K562 (cell line): ENCODE data around the gene DCLK2. TPM values are rescaled to one million over a fixed set of nuclear protein-coding genes. Genes with fewer than 3 reads are reported as not detected.

Experiments
- ARNT ChIP-seq, 2 experiments: fragments of 450-650 bp; IDR thresholded peaks; 2 replicates each; pipeline ENCODE4 v1.6.1; 2016; ENCODE audit warnings: mild to moderate bottlenecking in 1 of 2
- CEBPB ChIP-seq: fragments of 450-650 bp; IDR thresholded peaks from 2 replicates; pipeline ENCODE4 v1.6.1; 2016; ENCODE audit warnings: missing genetic modification characterization, missing compliant biosample characterization
- EHMT2 ChIP-seq: fragments of 450-650 bp; IDR thresholded peaks from 2 replicates; pipeline ENCODE4 v1.6.1; 2018; ENCODE audit warnings: antibody characterized with exemption
- GATAD2B ChIP-seq: fragments of 450-650 bp; IDR thresholded peaks from 2 replicates; pipeline ENCODE4 v1.6.1; 2017; ENCODE audit warnings: mild to moderate bottlenecking, borderline replicate concordance
- KAT2B ChIP-seq: IDR thresholded peaks from one replicate; pipeline ENCODE4 v1.6.1; 2012; ENCODE audit warnings: low read depth, mild to moderate bottlenecking, control low read depth, inconsistent platforms, low read length, moderate library complexity
- MTF1 ChIP-seq: fragments of 250-450 bp; sonication (Bioruptor Pico); IDR thresholded peaks from 2 replicates; pipeline ENCODE4 v1.9.0; 2021; ENCODE audit warnings: moderate library complexity, mild to moderate bottlenecking, inconsistent platforms, borderline replicate concordance
- RFX1 ChIP-seq: fragments of 450-650 bp; IDR thresholded peaks from 2 replicates; pipeline ENCODE4 v1.6.1; 2016; ENCODE audit warnings: mild to moderate bottlenecking, moderate library complexity
- RFX5 ChIP-seq: IDR thresholded peaks from 2 replicates; pipeline ENCODE4 v1.6.1; 2011; ENCODE audit warnings: low read depth, mild to moderate bottlenecking, improper control_type of control experiment, low read length
- TEAD4 ChIP-seq, 2 experiments: sonication (generic) in 1 of 2; formaldehyde crosslinking in 1 of 2; IDR thresholded peaks; 2 replicates each; pipeline versions ENCODE4 v1.6.1 to v1.8.0; 2012 to 2022; ENCODE audit warnings: borderline replicate concordance in 1 of 2, inconsistent platforms in 1 of 2, low read length in 1 of 2, mild to moderate bottlenecking in 1 of 2, missing genetic modification reagents in 1 of 2
- TOE1 ChIP-seq, 2 experiments: fragments of 450-650 bp in 1 of 2; sonication (generic) in 1 of 2; formaldehyde crosslinking in 1 of 2; IDR thresholded peaks; 2 replicates each; pipeline versions ENCODE4 v1.7.1 to v1.8.0; 2016 to 2022; ENCODE audit warnings: borderline replicate concordance in 2 of 2, mild to moderate bottlenecking in 2 of 2, antibody characterized with exemption in 1 of 2, inconsistent platforms in 1 of 2, low read depth in 1 of 2, missing genetic modification reagents in 1 of 2, moderate library complexity in 1 of 2
- ZC3H4 ChIP-seq: sonication (generic); formaldehyde crosslinking; IDR thresholded peaks from 2 replicates; pipeline ENCODE4 v1.9.0; 2021; ENCODE audit warnings: missing genetic modification reagents, borderline replicate concordance
- ZNF316 ChIP-seq: fragments of 450-650 bp; IDR thresholded peaks from 2 replicates; pipeline ENCODE4 v1.6.1; 2016
- ZNF644 ChIP-seq: fragments of 200-800 bp; sonication (Bioruptor generic); IDR thresholded peaks from 2 replicates; pipeline ENCODE4 v1.6.1; 2016; ENCODE audit warnings: low read depth, missing genetic modification characterization, missing compliant biosample characterization
- ZZZ3 ChIP-seq: fragments of 450-650 bp; IDR thresholded peaks from 2 replicates; pipeline ENCODE4 v1.6.1; 2016; ENCODE audit warnings: antibody characterized with exemption, mild to moderate bottlenecking, moderate library complexity
- polyA plus RNA-seq, 8 experiments: library from polyadenylated mRNA; depleted of rRNA in 4 of 8; stranded (reverse) in 5 of 8; unstranded in 3 of 8; fragments of >200 nt; fragmentation: Nextera tagmentation in 2 of 8; fragmentation: Illumina TruSeq in 1 of 8; extraction: Ambion mirVana in 2 of 8; extraction: Trizol in 1 of 8; gene quantifications; 2 replicates each; pipeline versions ENCODE4 v1.2.1 to v1.2.3, GENCODE V29; 2011 to 2014; ENCODE audit warnings: inconsistent platforms in 1 of 8, missing spikeins in 1 of 8
- total RNA-seq, 7 experiments: library from RNA; depleted of rRNA in 6 of 7; stranded (reverse); fragments of >200 nt in 6 of 7; fragmentation: Illumina TruSeq in 2 of 7; extraction: Trizol in 2 of 7; gene quantifications; 2 replicates each; pipeline versions ENCODE4 v1.2.1 to v1.2.3, GENCODE V29; 2011 to 2021; ENCODE audit warnings: low replicate concordance in 1 of 7
- TF ChIP-seq, protein P1 (sequence below), 2 experiments: fragments of 150-350 bp in 1 of 2; IDR thresholded peaks; 2 replicates each; pipeline ENCODE4 v1.6.1; 2012 to 2016; ENCODE audit warnings: low read depth in 2 of 2, low read length in 2 of 2, mild to moderate bottlenecking in 1 of 2, moderate library complexity in 1 of 2
- TF ChIP-seq, protein P2 (sequence below): fragments of 450-650 bp; IDR thresholded peaks from 2 replicates; pipeline ENCODE4 v1.6.1; 2016; ENCODE audit warnings: antibody characterized with exemption
- TF ChIP-seq, protein P3 (sequence below): fragments of 450-650 bp; IDR thresholded peaks from 2 replicates; pipeline ENCODE4 v1.7.1; 2018; ENCODE audit warnings: mild to moderate bottlenecking, low read depth; ENCODE audit not compliant: partially characterized antibody
- TF ChIP-seq, protein P4 (sequence below): fragments of 450-650 bp; IDR thresholded peaks from 2 replicates; pipeline ENCODE4 v1.6.1; 2016; ENCODE audit warnings: missing biosample characterization, missing genetic modification characterization

The DCLK2 gene
- total and polyA plus RNA-seq, 9 of the 15 experiments (the other 6 are each of a cell fraction or from before 2014, with no cell fraction given): not detected

DNA sequence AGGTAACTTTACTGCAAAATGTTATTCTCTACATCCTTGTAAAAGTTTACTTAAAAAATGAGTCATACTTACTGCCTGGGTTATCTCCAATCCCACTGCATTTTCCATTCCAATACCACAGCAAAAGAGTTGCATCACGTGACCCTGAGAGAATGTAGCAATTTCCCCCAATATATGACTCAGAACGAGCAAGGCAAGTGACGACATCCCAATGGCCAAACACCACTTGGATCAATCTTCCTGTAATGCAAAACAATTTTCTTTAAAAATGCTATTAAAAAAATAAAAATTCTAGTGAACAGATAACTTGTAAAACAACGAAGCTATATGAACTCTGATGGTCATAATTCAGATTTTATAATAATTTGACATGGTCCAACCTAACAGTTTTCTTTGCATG is 224.3 kb downstream of the DCLK2 start (continued):
- TF ChIP-seq, protein P1, sequence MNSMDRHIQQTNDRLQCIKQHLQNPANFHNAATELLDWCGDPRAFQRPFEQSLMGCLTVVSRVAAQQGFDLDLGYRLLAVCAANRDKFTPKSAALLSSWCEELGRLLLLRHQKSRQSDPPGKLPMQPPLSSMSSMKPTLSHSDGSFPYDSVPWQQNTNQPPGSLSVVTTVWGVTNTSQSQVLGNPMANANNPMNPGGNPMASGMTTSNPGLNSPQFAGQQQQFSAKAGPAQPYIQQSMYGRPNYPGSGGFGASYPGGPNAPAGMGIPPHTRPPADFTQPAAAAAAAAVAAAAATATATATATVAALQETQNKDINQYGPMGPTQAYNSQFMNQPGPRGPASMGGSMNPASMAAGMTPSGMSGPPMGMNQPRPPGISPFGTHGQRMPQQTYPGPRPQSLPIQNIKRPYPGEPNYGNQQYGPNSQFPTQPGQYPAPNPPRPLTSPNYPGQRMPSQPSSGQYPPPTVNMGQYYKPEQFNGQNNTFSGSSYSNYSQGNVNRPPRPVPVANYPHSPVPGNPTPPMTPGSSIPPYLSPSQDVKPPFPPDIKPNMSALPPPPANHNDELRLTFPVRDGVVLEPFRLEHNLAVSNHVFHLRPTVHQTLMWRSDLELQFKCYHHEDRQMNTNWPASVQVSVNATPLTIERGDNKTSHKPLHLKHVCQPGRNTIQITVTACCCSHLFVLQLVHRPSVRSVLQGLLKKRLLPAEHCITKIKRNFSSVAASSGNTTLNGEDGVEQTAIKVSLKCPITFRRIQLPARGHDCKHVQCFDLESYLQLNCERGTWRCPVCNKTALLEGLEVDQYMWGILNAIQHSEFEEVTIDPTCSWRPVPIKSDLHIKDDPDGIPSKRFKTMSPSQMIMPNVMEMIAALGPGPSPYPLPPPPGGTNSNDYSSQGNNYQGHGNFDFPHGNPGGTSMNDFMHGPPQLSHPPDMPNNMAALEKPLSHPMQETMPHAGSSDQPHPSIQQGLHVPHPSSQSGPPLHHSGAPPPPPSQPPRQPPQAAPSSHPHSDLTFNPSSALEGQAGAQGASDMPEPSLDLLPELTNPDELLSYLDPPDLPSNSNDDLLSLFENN (IDR thresholded peaks at IDR 0.05; ENCODE audit: low read depth in 2 of 2, low read length in 2 of 2): no peak
- peak; percentile 98 for TF ChIP-seq TOE1 (IDR thresholded peaks at IDR 0.05; ENCODE audit: borderline replicate concordance)
- TF ChIP-seq TOE1 (CRISPR knock-in tag; IDR thresholded peaks at IDR 0.05; ENCODE audit: borderline replicate concordance, low read depth): no peak
- TF ChIP-seq EHMT2: peak; percentile 92; the same call in 1 of the 2 replicates
- no peak for TF ChIP-seq RFX5
- TF ChIP-seq ZNF644 (tag): 0 out of 2 replicates have a peak, but pooled peaks have one; percentile 23
- TF ChIP-seq CEBPB (tag): peak; percentile 93
- TF ChIP-seq ZC3H4 (CRISPR knock-in tag): no peak
- TF ChIP-seq ZNF316: no peak
- peak in 1 of 2 experiments; percentile 31; a peak in 1 of 4 replicates for TF ChIP-seq ARNT (IDR thresholded peaks at IDR 0.05)
- TF ChIP-seq MTF1 (CRISPR knock-in tag): no peak
- 0 out of 2 replicates have a peak, but pooled peaks have one; percentile 21 for TF ChIP-seq ZZZ3
- no peak for TF ChIP-seq GATAD2B
- TF ChIP-seq, protein P2, sequence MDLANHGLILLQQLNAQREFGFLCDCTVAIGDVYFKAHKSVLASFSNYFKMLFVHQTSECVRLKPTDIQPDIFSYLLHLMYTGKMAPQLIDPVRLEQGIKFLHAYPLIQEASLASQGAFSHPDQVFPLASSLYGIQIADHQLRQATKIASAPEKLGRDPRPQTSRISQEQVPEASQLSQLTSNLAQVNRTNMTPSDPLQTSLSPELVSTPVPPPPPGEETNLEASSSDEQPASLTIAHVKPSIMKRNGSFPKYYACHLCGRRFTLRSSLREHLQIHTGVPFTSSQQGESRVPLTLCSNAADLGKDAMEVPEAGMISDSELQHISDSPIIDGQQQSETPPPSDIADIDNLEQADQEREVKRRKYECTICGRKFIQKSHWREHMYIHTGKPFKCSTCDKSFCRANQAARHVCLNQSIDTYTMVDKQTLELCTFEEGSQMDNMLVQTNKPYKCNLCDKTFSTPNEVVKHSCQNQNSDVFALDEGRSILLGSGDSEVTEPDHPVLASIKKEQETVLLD: no peak
- TF ChIP-seq, protein P3, sequence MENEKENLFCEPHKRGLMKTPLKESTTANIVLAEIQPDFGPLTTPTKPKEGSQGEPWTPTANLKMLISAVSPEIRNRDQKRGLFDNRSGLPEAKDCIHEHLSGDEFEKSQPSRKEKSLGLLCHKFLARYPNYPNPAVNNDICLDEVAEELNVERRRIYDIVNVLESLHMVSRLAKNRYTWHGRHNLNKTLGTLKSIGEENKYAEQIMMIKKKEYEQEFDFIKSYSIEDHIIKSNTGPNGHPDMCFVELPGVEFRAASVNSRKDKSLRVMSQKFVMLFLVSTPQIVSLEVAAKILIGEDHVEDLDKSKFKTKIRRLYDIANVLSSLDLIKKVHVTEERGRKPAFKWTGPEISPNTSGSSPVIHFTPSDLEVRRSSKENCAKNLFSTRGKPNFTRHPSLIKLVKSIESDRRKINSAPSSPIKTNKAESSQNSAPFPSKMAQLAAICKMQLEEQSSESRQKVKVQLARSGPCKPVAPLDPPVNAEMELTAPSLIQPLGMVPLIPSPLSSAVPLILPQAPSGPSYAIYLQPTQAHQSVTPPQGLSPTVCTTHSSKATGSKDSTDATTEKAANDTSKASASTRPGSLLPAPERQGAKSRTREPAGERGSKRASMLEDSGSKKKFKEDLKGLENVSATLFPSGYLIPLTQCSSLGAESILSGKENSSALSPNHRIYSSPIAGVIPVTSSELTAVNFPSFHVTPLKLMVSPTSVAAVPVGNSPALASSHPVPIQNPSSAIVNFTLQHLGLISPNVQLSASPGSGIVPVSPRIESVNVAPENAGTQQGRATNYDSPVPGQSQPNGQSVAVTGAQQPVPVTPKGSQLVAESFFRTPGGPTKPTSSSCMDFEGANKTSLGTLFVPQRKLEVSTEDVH: no peak
- no peak for TF ChIP-seq RFX1
- TF ChIP-seq KAT2B: no peak
- TF ChIP-seq, protein P4, sequence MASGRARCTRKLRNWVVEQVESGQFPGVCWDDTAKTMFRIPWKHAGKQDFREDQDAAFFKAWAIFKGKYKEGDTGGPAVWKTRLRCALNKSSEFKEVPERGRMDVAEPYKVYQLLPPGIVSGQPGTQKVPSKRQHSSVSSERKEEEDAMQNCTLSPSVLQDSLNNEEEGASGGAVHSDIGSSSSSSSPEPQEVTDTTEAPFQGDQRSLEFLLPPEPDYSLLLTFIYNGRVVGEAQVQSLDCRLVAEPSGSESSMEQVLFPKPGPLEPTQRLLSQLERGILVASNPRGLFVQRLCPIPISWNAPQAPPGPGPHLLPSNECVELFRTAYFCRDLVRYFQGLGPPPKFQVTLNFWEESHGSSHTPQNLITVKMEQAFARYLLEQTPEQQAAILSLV (tag): 0 out of 2 replicates have a peak, but pooled peaks have one; percentile 28
- TF ChIP-seq TEAD4 (IDR thresholded peaks at IDR 0.05; ENCODE audit: low read length): peak; percentile 75
- TF ChIP-seq TEAD4 (CRISPR knock-in tag; IDR thresholded peaks at IDR 0.05; ENCODE audit: borderline replicate concordance): no peak
